Urothelium cell line (cell line): ENCODE results near the gene KIF3A.

Experiments
- DNase-seq: peaks from one replicate; pipeline ENCODE4 v3.0.0; 2011; ENCODE audit warnings: low spot score, mixed read lengths
- FAIRE-seq: peaks from 2 replicates; lab custom pipeline; 2011; peaks lifted over from hg19 to GRCh38; lab: Jason Lieb, UNC

The KIF3A gene

DNA sequence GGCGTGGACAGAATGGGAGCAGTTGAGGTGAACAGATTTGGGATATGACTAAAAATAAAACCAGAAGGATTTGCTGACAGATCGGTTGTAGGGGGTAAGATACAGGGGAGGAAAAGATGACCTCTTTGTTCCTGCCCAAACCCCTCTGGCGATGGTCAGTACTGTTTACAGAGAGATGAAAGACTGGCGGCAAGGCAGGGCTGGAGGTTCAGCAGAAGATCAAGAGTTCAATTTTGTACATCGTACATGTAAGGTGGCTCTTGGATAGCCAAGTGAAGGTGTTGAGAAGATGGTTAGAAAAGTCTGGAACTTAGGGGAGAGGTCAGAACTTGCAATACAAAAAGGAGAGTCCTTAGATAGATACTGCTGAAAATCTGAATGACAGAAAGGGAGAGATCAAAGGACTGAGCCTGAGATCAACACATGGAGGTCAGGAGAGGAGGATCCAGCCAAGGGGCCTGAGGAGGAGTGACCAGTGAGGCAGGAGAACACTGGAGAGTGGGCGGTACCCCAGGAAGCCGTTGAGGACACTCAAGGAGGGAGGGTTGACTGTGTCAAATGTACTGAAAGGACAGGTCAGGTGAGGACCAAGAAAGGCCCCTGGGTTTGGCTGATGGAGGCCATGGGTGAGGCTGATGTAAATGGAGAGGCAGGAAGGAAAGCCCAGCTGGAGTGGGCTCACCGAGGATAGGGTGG, 56.4 kb downstream of the KIF3A start:
- no peak for DNase-seq
- no peak for FAIRE-seq

DNA sequence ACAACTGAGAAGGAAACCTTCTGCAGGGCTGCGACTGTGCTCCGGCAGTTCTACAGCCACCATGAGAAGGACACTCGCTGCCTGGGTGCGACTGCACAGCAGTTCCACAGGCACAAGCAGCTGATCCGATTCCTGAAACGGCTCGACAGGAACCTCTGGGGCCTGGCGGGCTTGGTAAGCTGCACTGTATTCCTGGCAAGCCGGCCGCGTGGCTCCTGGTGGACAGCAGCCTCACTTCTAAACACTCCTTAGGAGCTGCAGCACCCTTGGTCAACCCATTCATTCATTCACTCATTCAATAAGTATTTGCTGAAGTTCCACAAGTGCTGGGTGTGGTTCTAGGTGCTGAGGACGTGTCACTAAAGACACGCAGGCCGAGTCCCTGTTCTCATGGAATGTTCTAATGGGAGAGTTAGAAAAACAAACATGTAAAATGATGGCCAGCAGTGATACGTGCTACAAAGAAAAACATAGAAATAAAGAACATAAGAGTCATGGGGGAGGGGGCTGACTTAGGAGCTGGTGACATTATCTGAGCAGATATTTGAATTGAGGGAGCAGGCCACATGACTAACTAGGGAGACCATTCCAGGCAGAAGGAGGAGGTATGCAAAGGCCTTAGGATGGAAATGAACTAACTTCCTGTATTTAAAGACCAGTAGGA, 57.5 kb downstream of the KIF3A start:
- FAIRE-seq = no peak
- DNase-seq = no peak

DNA sequence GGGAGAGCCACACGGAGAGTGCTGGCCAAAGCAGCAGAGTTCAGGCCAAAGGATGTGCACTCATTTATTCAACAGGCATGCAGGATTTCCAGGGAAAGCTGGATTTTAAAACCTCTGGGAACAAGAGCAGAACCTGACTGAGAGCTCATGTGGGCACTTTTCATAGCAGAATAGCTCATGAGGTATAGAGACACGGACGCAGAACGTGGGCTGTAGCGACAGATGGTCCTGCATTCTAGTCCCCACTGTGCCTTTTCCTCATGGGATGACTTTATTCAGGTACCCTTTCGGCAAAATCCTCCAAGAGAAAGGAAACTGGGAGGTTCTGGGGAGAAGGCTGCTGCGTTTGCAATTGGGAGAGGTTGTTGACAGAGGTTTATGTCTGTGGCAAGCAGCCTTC, 58.2 kb downstream of the KIF3A start:
- DNase-seq (no peak), FAIRE-seq (no peak)

DNA sequence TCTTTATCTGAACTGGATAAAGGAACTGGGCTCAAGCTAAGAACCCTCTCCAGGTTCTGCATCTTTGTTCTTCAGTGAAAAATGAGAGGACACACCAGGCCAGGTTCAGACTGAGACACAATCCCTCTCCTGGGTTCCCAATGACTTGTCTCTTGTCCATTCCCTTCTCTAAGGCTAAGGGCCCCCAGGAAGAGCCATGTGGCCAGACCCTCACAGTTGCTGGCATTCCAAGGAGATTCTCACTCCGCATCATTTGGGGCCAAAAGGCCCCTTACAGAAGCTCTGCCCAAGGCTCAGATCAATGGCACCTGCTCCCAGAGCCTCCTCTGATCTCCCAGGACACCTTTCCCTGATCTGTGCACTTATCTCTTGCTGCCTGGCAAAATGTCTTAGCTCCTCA, 58.6 kb downstream of the KIF3A start:
- no peak for DNase-seq
- FAIRE-seq = no peak

DNA sequence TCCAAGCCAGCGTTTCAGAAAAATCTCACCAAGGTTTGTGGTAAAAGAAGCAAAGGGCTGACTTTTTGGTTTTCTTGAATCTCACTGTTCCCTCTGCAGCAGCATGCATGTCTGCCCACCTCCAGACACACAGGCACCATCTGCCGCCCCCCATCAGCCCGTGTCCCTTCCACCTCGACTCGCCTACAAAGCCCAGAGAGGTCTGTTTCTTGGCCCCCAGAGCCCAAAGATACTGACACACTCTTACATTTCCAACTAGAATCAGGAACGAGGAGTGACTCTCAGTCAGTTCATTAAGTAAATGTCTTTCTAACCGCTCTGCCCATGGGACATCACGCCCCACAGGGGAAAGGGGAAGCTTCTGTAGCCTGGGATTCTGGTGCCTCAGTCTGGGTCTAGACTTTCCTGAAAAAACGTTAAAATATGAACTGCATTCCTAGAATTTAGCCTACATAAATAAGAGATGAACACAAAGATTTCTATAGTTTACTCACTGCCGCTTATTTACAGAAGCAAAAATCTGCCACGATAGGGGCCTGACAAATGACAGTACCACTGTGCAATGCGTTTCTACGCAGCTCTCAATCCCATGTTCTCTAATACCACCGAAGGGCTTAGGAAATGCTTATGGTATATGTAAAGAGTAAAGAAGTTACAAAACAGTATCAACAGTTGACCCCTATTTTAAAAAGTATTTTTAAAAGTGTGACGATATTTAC, 59.5 kb downstream of the KIF3A start:
- no peak for FAIRE-seq

DNA sequence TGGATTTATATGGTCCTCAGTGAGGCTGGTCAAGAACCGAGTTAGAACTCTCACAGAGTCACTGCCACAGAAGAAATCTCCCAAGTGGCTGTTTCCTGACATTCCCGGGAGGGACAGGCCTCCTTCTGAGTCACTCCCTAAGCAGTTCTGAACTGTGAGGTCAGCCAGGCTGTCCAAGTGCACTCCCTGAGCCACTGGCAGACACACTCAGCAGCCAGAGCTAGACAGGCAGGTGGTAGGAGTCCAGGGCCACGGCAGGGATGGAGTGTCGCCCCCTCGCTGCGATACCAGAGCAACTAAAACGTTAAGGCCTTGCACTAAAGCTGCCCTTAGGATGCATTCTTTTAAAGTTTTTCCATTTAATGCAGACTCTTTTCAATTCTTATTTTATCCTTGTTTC, 60.2 kb downstream of the KIF3A start:
- DNase-seq (peak; percentile 92), FAIRE-seq (peak; percentile 32)

More for the DNA sequence above, 59.5 kb downstream of the KIF3A start:
- no peak for DNase-seq

DNA sequence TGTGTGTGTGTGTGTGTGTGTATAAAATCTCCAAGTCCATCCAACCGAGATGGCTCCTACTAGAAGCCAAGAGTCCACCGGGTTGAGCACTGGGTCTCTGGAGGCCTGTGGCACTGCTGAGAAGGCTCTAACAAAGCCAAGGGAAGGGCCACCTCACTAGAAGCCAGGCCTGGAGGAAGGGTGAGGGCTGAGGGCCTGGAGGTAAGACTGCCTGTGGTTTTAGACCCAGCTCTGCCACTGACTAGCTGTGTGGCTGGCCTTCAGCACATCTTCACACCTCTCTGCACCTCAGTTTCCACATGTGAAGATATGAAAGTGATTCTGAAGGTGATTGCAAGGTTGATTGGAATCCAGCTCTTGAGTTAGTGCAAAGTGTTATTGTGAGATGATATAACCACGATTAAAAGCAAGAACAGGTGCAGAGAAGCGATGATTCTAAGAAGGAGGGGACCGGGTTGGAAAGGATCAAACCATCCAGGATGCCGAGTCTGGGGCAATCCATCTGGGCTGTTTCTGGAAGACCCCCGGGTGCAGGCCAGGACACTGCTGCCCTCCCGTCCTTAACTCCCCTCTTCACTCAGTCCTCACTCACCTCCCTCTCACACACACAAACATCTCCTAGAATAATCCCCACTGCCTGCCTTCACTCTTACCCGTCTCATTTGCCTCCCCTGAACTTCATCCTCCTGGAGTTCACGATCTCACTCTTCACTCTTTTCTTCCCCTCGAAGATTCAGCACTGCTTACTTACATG, 61.2 kb downstream of the KIF3A start:
- FAIRE-seq (no peak), DNase-seq (no peak)

DNA sequence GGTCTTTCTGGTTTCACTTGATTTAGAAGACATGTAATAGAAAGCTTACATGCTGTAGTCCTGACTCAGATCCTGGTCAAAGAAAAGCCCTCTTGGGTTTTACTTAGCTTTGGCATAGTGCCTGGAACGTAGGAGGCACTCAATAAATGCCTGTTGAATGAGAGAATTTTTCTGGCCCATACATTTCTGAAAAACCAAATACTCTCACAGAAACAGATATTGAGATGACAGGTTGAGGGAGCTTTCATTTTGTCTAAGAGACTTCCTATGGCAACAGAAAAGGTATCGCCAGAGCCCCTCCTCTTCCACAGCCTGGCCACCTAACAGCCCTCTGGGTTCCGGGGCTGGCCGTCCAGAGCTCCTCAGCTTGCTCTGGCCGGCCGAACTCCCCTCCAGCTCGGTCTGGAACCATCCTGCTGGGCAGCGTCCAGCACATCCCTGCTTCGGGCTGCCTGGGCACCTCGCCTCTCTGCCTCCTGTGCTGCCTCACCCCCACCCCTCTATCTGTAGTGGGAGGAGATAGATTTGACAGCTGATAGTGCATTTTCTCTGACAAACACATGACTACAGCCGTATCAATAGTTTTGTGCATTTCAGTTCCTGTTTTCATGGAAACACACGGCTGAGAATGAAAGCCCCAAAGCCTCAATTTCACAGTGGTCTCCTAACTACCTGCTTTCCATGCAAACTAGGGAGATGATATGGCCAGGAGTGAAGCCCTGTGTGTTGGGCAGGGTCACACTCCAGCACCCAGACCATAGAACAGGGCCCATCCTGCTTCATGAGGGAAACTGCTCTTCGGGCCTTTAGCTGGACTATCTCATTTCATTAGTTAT, 62.5 kb downstream of the KIF3A start:
- FAIRE-seq (no peak), DNase-seq (peak; percentile 60)

DNA sequence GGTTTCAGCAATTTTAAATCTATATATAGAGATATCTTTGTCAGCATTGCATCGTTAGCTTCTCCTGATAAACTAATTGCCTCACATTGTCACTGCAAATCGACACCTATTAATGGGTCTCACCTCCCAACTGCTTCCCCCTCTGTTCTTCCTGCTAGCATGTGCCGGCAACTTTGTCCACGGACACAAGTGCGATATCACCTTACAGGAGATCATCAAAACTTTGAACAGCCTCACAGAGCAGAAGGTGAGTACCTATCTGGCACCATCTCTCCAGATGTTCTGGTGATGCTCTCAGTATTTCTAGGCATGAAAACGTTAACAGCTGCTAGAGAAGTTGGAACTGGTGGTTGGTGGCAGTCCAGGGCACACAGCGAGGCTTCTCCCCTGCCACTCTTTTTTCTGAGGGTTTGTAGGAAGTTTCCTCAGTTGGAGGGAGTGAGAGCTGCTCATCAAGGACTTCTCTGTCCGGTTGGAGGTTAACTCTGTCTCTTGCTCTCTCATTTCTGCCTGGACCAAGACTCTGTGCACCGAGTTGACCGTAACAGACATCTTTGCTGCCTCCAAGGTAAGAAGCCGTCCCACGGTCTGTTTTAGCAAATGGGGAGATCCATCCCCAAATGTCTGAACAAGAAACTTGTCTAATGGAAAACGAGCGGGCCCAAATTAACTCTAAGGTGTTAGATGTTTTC, 63.3 kb downstream of the KIF3A start, which contains the start of gene IL4:
TSS of gene IL4 (plus strand) at position 51 of the 692 bp plus-strand sequence. CDS start at position 113, 62 bp downstream.
- no peak for DNase-seq
- FAIRE-seq = no peak

DNA sequence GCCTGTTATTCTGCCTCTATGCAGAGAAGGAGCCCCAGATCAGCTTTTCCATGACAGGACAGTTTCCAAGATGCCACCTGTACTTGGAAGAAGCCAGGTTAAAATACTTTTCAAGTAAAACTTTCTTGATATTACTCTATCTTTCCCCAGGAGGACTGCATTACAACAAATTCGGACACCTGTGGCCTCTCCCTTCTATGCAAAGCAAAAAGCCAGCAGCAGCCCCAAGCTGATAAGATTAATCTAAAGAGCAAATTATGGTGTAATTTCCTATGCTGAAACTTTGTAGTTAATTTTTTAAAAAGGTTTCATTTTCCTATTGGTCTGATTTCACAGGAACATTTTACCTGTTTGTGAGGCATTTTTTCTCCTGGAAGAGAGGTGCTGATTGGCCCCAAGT, 63.9 kb downstream of the KIF3A start:
- no peak for DNase-seq
- FAIRE-seq = no peak

DNA sequence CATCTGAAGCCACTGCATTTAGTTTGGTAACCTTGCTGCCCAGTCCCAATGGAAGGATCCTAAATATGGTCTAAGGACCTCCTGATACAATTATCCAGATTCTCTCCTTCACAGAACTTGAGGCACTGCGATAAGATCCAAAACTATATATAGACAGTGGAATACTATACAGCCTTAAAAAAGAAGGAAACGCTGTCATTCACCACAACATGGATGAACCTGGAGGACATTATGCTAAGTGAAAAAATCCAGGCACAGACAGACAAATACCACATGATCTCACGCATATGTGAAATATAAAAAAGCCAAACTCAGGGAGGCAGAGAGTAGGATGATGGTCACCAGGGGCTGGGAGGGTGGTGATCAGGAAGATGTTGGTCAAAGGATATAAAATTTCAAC, 66.3 kb downstream of the KIF3A start:
- FAIRE-seq (no peak), DNase-seq (no peak)

DNA sequence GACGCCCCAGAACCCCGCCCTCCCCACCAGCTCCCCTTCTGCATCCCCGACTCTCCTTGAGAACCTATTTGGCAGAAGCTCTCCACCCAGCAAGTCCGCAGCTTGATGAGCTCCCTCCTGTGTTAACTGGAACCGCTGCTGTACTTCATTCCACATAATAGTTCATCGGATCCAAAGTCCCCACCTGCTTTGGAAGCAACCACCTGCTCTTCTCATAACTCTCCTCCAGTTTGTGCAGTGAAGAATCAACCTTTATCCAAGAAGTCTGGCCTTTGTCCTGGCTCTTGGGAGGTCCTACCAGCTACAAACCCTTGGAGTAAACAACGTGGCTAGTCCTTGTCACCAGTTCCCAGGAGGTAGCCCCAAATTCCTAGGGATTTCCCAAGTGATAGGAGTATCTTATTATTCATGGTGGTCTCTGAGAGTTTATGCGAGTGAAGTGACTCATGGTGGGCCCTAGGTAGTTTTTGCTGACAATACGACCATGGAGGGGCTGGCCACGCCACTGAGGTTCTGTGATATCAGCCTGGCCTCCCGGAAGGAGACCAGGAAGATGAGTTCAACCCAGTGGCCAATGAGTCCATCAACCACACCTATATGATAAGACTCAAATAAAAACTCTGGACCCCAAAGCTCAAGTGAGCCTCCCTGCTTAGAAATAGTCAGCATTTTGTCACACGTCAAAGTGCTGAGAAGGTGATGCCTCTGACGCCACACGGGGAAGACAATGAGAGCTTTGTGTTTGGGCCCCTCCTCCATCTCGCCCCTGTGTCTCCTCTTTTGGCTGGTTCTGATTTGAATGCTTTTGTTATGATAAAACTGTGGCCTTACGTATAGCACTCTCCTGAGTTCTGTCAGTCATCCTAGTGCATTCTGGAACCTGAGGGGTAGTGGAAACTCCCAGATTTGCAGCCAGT, 67.1 kb downstream of the KIF3A start:
- FAIRE-seq (no peak), DNase-seq (no peak)

DNA sequence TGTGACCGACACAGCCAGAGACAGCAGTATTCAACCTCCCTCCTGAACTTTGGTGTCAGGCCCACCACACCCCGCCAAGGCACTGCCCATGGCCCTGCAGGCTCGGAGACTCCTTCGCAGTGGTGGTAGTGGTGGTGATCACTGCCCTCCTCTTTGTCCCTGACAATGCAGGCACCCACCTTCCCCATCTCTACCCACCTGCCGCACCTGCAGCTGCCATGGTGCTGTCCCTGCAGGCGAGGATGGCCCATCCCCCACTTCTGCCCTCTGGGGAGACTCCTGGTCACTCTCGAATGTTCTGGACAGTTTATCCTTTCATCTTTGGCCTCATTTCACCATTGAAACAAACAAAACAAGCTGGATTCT, 67.9 kb downstream of the KIF3A start:
- FAIRE-seq (no peak), DNase-seq (no peak)

DNA sequence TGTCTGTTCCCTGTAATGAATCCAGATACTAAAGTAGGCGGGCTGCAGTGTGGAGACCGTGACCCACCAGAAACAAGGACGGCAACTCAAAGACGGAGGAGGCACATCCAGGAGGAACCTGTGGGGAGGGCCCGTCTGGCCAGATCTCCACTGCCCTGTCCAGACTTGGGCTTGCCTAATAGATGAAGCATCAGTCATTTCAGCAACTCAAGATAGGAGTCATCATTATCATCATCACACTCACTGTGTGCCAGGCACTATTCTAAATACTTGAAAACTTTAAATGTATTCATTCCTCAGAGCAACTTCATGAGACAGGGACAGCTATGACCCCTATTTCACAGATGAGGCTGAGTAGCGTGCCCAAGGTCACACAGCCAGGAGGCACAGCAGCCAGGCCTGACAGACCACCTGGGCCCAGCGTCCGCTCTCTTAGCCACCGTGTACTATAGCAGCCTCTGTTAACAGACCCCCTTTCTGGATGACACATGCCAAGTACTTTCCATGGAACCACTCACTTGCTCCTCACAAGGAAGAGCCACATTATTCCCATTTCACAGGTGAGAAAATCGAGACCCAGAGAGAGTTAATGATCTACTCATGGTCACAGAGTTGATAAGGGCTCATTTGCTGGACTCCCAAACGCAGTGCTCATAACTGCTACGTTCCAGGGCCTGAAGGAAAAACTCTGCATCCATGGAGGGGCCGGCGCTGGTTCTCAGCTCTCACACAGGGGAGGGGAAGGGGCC, 68.5 kb downstream of the KIF3A start:
- DNase-seq (no peak), FAIRE-seq (no peak)

DNA sequence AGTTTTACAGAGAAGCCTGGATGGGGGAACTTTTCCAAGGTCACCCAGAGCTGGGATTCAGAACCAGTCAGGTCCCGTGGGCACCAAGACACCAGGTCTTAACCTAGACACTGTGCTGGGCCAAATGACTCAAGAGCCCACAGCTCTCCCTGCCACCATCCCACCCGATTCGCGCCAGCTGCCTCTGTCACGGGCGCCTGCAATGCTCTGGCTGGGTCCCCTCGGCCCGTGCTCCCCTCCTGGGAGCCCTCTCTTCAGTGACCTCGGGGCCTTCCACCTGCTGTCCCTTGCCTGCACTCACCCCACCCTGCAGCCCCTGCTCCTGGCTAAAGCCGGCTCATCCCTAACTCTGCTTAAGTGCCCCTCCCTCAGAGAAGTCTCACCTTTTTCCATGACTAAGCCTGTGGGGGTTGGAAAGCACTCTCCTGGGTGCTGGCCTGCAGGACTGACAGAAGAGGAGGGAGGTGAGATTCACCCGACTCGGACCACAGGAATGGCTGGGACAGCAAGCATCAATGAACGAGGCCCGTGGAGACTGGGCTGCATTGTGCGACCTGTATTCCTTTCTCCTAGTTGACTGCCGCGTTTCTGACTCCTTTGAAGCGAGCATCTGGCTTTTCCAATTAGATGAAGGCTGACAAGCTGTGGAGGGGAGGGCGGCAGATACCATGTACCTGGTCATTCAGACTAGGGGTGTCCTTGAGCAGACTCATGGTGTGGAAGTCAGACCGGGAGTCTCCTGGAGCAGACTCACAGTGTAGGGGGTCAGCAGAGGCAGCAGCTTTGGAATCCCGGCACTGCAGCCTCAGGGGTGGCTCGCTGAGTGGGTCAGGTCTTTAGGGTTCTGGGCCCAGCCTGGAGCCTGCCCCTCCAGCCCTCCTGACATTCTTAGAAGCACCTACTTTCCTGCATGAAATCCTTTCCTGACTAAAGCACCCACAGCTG, 69.3 kb downstream of the KIF3A start:
- DNase-seq = no peak
- no peak for FAIRE-seq

DNA sequence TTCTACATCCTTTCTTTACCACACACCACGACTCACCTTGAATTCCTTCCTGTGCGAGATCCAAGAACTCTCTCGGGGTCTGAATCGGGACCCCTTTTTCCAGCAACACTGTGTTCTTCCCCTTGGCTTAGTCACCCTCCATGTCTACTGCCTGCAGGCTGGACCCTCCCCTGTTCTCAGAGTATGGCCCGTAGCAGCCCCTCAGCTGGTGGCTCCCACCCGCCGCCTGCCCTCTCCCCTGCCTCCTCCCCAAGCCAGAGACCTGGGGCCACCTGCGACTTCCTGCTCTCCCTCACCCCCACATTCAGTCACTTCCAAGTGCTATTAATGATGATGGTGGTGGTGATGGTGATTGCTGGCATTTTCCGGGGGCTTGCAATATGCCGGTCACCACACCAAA, 70.0 kb downstream of the KIF3A start:
- no peak for FAIRE-seq
- DNase-seq = no peak
